Left ventricle myocardium inferior (tissue), 1 donor: ENCODE measurements around the gene PROX2. TPM values are rescaled to one million over a fixed set of nuclear protein-coding genes. Genes with fewer than 3 reads are reported as not detected.

Experiments
- DNase-seq: peaks from one replicate; pipeline ENCODE4 v3.0.0-alpha.2; 2020
- H3K27ac ChIP-seq: fragments of 200-600 bp; replicated peaks from 2 replicates; pipeline ENCODE4 v1.8.0; 2021
- H3K27me3 ChIP-seq: fragments of 200-600 bp; 2 replicates; pipeline ENCODE4 v1.8.0; 2021; ENCODE audit warnings: low read depth
- H3K36me3 ChIP-seq: fragments of 200-600 bp; 2 replicates; pipeline ENCODE4 v1.8.0; 2021
- H3K4me1 ChIP-seq: fragments of 200-600 bp; 2 replicates; pipeline ENCODE4 v1.8.0; 2021
- H3K4me3 ChIP-seq: fragments of 200-600 bp; 2 replicates; pipeline ENCODE4 v1.8.0; 2021; ENCODE audit warnings: mild to moderate bottlenecking, moderate library complexity
- H3K9me3 ChIP-seq: fragments of 200-600 bp; replicated peaks from 2 replicates; pipeline ENCODE4 v1.8.0; 2021
- CTCF ChIP-seq: fragments of 200-600 bp; IDR thresholded peaks from 2 replicates; pipeline ENCODE4 v1.8.0; 2021; ENCODE audit warnings: antibody characterized with exemption, mild to moderate bottlenecking, borderline replicate concordance
- intact Hi-C: fragments of 100-400 bp; cut with micrococcal nuclease; formaldehyde crosslinking; loops from one replicate; pipeline ENCODE4 v1.11.0; 2022
- total RNA-seq: library from RNA; stranded (reverse); fragmentation: NEBNext Ultra II Directional; extraction: Animal tissue kit (Norgen Biotek cat#: 25700); gene quantifications from one replicate; pipeline ENCODE4 v1.2.1, GENCODE V29; 2021
- donor health status: DM: no; HTN: yes; CAD: no; lungs with severe emphysema.

Gene PROX2
- total RNA-seq, 1 donor from 2014 or later = not detected

- Histone ChIP-seq H3K27ac (no peak overlapping the region), H3K9me3 (no peaks in the 10 kb centered on the region), H3K4me3 (no peak overlapping the region), H3K27me3 (no peaks in the 10 kb centered on the region), H3K36me3 (peaks cover 38% of the 10 kb centered on the region), H3K4me1 (peaks cover 15% of the 10 kb centered on the region)
- no peak for DNase-seq
- no peak for TF ChIP-seq CTCF
- intact Hi-C loops = no loop called here
Observed at GRCh38 chr14:74826574-74826973, 49.4 kb downstream of the PROX2 start.

Other genes with a start within 250 kb of the PROX2 start
- gene AREL1, start 163.1 kb downstream of the PROX2 start, total RNA-seq = 23.7 TPM
- 42.7 TPM for gene FCF1, start 163.0 kb downstream of the PROX2 start, total RNA-seq
- gene YLPM1, start 112.8 kb downstream of the PROX2 start, total RNA-seq = 28.1 TPM
- gene DLST, start 5.8 kb upstream of the PROX2 start, total RNA-seq = 230 TPM
- gene RPS6KL1, start 47.1 kb upstream of the PROX2 start, total RNA-seq = 20.5 TPM
- 4.2 TPM for gene PGF, start 79.5 kb upstream of the PROX2 start, total RNA-seq
- 31.5 TPM for gene EIF2B2, start 126.8 kb upstream of the PROX2 start, total RNA-seq
- 18.2 TPM for gene MLH3, start 175.3 kb upstream of the PROX2 start, total RNA-seq
- gene ACYP1, start 187.9 kb upstream of the PROX2 start, total RNA-seq = 14.0 TPM
- 10.5 TPM for gene ZC2HC1C, start 193.5 kb upstream of the PROX2 start, total RNA-seq